GM23248 (cell line): ENCODE measurements around the gene ZMYND19.

Experiments used
- EZH2 ChIP-seq: fragments of 200-600 bp; sonication (generic); IDR thresholded peaks from 2 replicates; pipeline ENCODE4 v1.6.1; 2018; ENCODE audit warnings: antibody characterized with exemption, mild to moderate bottlenecking; ENCODE audit not compliant: insufficient read depth, poor library complexity, severe bottlenecking
- EZH2phosphoT487 ChIP-seq: fragments of 200-600 bp; sonication (generic); IDR thresholded peaks from 2 replicates; pipeline ENCODE4 v1.6.1; 2018; ENCODE audit warnings: antibody characterized with exemption, moderate library complexity, mild to moderate bottlenecking, low read depth; ENCODE audit not compliant: insufficient read depth

- TF ChIP-seq EZH2 (no peak), EZH2phosphoT487 (no peak)
These were observed 46.0 kb downstream of the ZMYND19 start for GRCh38 chr9:137544176-137544760.
